Stimulated activated naive B cell treated with anti-CD40 and anti-IgM and Interleukin-4, amounts not matched to agents 10 μg/mL and 1 μg/mL and 100 μg/mL, for 72 hours (primary cell): Measurements from ENCODE around the gene LDLRAD4.

Experiments used
- ATAC-seq, 2 donors: fragments of 150-1000 bp; cut with Tn5 transposase; replicated peaks; 2 replicates each; pipeline ENCODE4 v1.10.0; 2021; ENCODE audit warnings: moderate library complexity in 1 of 2
- DNase-seq: peaks from one replicate; pipeline ENCODE4 v3.0.0; 2021
- H3K27ac Mint-ChIP-seq: one replicate; pipeline ENCODE4 v1.8.0; 2022; ENCODE audit warnings: mild to moderate bottlenecking, mixed read lengths
- H3K27me3 Mint-ChIP-seq, 2 donors: one replicate each; pipeline ENCODE4 v1.8.0; 2022; ENCODE audit warnings: mixed read lengths in 2 of 2
- H3K36me3 Mint-ChIP-seq, 2 donors: one replicate each; pipeline ENCODE4 v1.8.0; 2022; ENCODE audit warnings: mixed read lengths in 2 of 2, mild to moderate bottlenecking in 1 of 2
- H3K4me1 Mint-ChIP-seq, 2 donors: one replicate each; pipeline ENCODE4 v1.8.0; 2022; ENCODE audit warnings: mixed read lengths in 2 of 2, mild to moderate bottlenecking in 1 of 2
- H3K4me3 Mint-ChIP-seq, 2 donors: one replicate each; pipeline ENCODE4 v1.8.0; 2022; ENCODE audit warnings: mild to moderate bottlenecking in 2 of 2, mixed read lengths in 2 of 2, moderate library complexity in 1 of 2
- H3K9me3 Mint-ChIP-seq, 2 donors: one replicate each; pipeline ENCODE4 v1.8.0; 2022; ENCODE audit warnings: mixed read lengths in 2 of 2, mild to moderate bottlenecking in 1 of 2

LDLRAD4 gene

DNA sequence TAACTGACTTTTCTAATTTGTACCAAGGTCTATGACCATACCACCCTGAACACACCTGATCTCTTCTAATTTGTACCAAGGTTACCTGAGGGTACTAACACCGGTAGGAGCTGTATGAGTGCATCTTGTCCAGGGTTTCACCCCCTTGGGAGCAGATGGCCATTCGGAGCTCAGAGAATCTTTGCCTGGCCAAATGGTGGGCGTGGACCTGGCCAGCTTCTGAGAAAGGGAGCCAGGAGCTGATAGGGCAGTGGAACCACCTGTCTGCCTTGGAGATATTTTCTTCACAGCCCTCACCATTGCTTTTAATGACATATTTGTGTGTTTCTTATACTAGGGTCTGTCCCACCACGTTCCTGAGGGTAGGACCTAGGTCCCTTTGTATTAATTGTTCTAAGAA lies 188.9 kb downstream of the LDLRAD4 start:
- H3K4me1 Mint-ChIP-seq: no peaks in the 10 kb centered on the region
- H3K27me3 Mint-ChIP-seq: no peaks in the 10 kb centered on the region
- peaks cover 2 to 5% of the 10 kb centered on the region in 2 donors for H3K9me3 Mint-ChIP-seq
- no peak overlapping the region for H3K27ac Mint-ChIP-seq
- DNase-seq (no peak), ATAC-seq (no peak)
- H3K36me3 Mint-ChIP-seq: peaks cover 0 to 2% of the 10 kb centered on the region in 2 donors
- H3K4me3 Mint-ChIP-seq: no peak overlapping the region

- Mint-ChIP-seq H3K27me3 (no peaks in the 10 kb centered on the region), H3K4me3 (no peak overlapping the region), H3K36me3 (peaks cover 0 to 2% of the 10 kb centered on the region in 2 donors), H3K9me3 (peaks cover 2 to 5% of the 10 kb centered on the region in 2 donors), H3K27ac (no peak overlapping the region), H3K4me1 (no peaks in the 10 kb centered on the region)
- DNase-seq: no peak
- ATAC-seq: no peak
Measured at GRCh38 chr18:13409026-13409425, 190.5 kb downstream of the LDLRAD4 start.

DNA sequence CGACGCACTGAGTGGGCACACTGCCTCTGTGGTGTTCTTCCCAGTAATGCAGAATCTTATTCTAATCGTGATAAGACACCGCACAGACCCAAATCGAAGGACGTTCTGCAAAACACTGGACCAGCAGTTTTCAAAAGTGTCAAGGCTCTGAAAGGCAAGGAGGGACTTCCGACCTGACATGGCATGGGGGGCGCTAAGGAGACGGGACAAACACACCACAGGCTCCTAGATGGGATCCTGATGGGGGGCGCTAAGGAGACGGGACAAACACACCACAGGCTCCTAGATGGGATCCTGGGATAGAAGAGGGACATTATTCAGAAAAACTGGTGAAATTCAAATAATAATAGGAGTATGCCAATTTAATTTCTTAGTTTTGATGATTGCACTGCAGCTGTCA lies 191.4 kb downstream of the LDLRAD4 start:
- H3K36me3 Mint-ChIP-seq: peaks cover 0 to 2% of the 10 kb centered on the region in 2 donors
- H3K4me3 Mint-ChIP-seq: no peak overlapping the region
- H3K27ac Mint-ChIP-seq: no peak overlapping the region
- H3K9me3 Mint-ChIP-seq: peaks cover 2 to 5% of the 10 kb centered on the region in 2 donors
- no peaks in the 10 kb centered on the region for H3K27me3 Mint-ChIP-seq
- DNase-seq (no peak), ATAC-seq (no peak)
- H3K4me1 Mint-ChIP-seq: no peaks in the 10 kb centered on the region

DNA sequence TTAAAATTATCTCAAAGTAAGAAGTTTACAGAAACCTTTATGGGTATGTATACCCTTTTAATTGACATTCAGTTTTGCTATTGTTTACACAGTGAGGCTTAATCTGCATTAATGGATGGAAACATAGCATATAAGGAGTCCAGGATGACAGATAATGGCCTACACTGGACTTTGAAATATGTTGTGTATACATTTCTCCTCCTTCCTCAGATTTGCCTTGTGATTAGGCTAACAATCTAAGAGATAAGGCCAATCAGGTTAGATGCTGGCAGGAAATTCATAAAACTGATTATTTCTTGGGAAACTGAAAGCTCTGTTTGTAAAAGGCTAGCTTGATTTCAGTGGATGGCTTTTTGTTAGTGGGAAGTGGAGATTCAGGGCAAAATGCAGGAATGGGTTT lies 191.9 kb downstream of the LDLRAD4 start:
- Mint-ChIP-seq H3K4me3 (no peak overlapping the region), H3K4me1 (no peaks in the 10 kb centered on the region), H3K27me3 (no peaks in the 10 kb centered on the region), H3K36me3 (peaks cover 0 to 2% of the 10 kb centered on the region in 2 donors), H3K27ac (no peak overlapping the region), H3K9me3 (peaks cover 2 to 5% of the 10 kb centered on the region in 2 donors)
- ATAC-seq: no peak
- no peak for DNase-seq

GRCh38 chr18:13412017-13412416 lies 193.5 kb downstream of the LDLRAD4 start:
- ATAC-seq: no peak
- Mint-ChIP-seq H3K4me1 (peaks cover 4 to 7% of the 10 kb centered on the region in 2 donors), H3K4me3 (no peak overlapping the region), H3K9me3 (peaks cover 2 to 5% of the 10 kb centered on the region in 2 donors), H3K27ac (no peak overlapping the region), H3K27me3 (no peaks in the 10 kb centered on the region), H3K36me3 (peaks cover 0 to 2% of the 10 kb centered on the region in 2 donors)
- DNase-seq: no peak

- H3K4me1 Mint-ChIP-seq: peaks cover 4 to 7% of the 10 kb centered on the region in 2 donors
- no peak overlapping the region for H3K27ac Mint-ChIP-seq
- no peak overlapping the region for H3K4me3 Mint-ChIP-seq
- ATAC-seq (no peak), DNase-seq (no peak)
- peaks cover 2 to 5% of the 10 kb centered on the region in 2 donors for H3K9me3 Mint-ChIP-seq
- peaks cover 0 to 2% of the 10 kb centered on the region in 2 donors for H3K36me3 Mint-ChIP-seq
- H3K27me3 Mint-ChIP-seq: no peaks in the 10 kb centered on the region
Measured at GRCh38 chr18:13412901-13413300, 194.3 kb downstream of the LDLRAD4 start.

- DNase-seq: no peak
- Mint-ChIP-seq H3K4me3 (no peak overlapping the region), H3K27me3 (no peaks in the 10 kb centered on the region), H3K27ac (no peak overlapping the region), H3K4me1 (peaks cover 4 to 7% of the 10 kb centered on the region in 2 donors), H3K9me3 (peaks cover 2 to 5% of the 10 kb centered on the region in 2 donors), H3K36me3 (peaks cover 0 to 2% of the 10 kb centered on the region in 2 donors)
- ATAC-seq: no peak
Measured at GRCh38 chr18:13414102-13414501, 195.5 kb downstream of the LDLRAD4 start.

DNA sequence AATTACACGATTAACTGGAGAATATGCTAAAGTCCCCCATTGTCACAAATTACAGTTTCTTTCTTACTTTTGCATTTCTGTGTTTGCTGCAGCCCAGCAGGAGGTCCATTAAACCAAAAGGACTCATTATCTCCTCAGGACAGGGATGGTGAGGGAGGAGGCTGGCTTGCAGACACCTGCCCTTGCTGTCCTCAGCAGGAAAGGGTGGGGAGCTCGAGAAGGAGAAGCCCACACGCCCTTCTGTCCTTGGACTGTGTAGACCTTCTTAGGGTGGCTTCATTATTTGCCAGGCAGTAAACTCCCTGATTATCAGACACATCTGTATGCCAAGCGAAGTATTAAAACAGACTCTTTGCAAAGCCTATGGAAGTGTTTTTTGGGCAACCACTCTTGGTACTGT lies 196.0 kb downstream of the LDLRAD4 start:
- Mint-ChIP-seq H3K4me1 (peaks cover 4 to 7% of the 10 kb centered on the region in 2 donors), H3K9me3 (peaks cover 2 to 5% of the 10 kb centered on the region in 2 donors), H3K27me3 (no peaks in the 10 kb centered on the region), H3K36me3 (peaks cover 0 to 2% of the 10 kb centered on the region in 2 donors), H3K27ac (no peak overlapping the region), H3K4me3 (no peak overlapping the region)
- DNase-seq: no peak
- ATAC-seq: no peak

DNA sequence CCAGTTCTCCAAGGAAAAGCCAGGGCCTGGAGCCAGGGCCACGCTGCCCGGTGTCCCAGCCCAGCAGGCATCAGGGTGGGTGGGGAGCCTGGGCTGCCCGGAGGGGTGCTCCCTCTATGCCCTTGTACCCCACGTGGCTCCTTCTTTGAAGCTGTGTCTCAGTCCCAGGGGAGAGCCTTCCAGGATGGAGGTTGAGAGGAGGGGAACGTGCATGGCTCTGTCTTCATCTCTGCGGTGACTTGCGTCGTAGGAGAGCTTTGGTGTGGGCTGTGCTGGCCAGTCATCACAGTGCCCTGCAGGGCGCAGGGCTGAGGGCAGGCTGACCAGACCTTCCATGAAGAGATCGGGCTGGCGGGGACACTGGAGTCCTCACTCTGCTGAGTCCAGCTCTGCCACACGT lies 197.2 kb downstream of the LDLRAD4 start:
- H3K4me3 Mint-ChIP-seq: no peak overlapping the region
- H3K27ac Mint-ChIP-seq: no peak overlapping the region
- H3K27me3 Mint-ChIP-seq: no peaks in the 10 kb centered on the region
- peaks cover 4 to 7% of the 10 kb centered on the region in 2 donors for H3K4me1 Mint-ChIP-seq
- peaks cover 0 to 2% of the 10 kb centered on the region in 2 donors for H3K36me3 Mint-ChIP-seq
- ATAC-seq (no peak), DNase-seq (no peak)
- peaks cover 2 to 5% of the 10 kb centered on the region in 2 donors for H3K9me3 Mint-ChIP-seq

DNA sequence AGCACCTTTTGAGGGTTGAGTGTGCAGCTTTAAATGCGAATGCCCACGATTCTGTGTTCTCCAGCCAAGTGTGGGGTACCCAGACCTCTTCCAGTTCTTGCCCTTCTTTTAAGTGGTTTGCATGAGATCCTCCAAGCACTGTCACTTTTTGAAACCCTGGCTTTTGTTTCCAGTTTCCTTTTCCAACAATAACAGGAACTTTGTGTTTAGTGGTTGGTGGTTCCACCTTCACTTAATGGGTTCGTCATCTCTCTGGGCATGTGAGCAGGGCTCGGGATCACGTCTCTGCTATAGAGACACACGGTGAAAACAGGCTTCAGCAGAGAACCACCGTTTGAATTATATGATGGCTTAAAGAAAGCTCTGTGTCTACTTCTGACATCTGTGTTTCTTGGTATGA lies 197.6 kb downstream of the LDLRAD4 start:
- Mint-ChIP-seq H3K4me3 (no peak overlapping the region), H3K9me3 (peaks cover 2 to 5% of the 10 kb centered on the region in 2 donors), H3K4me1 (peaks cover 7 to 10% of the 10 kb centered on the region in 2 donors), H3K27me3 (no peaks in the 10 kb centered on the region), H3K36me3 (peaks cover 0 to 2% of the 10 kb centered on the region in 2 donors), H3K27ac (no peak overlapping the region)
- DNase-seq (no peak), ATAC-seq (no peak)

DNA sequence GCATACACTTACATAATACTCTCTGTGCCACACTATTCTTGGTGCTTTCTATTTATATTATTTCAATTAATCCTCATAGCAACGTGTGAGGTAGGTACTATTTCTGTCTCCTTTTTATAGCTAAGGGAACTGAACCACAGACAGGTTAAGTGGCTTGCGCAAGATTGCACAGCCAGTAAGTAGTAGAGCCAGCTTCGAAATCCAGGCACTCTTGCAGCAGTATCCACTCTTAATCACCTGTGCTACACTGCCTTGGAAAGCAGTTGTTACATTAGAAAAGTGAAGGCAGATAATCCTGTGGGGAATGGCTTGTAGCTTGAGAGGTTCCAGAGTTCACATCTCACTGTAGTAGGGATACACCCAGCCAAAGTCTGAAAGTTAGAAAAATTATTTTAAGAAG lies 198.3 kb downstream of the LDLRAD4 start:
- Mint-ChIP-seq H3K27ac (no peak overlapping the region), H3K4me3 (no peak overlapping the region), H3K36me3 (peaks cover 0 to 2% of the 10 kb centered on the region in 2 donors), H3K9me3 (peaks cover 2 to 5% of the 10 kb centered on the region in 2 donors), H3K4me1 (peaks cover 9 to 13% of the 10 kb centered on the region in 2 donors), H3K27me3 (no peaks in the 10 kb centered on the region)
- ATAC-seq (no peak), DNase-seq (no peak)

GRCh38 chr18:13418013-13418710 lies 199.6 kb downstream of the LDLRAD4 start:
- Mint-ChIP-seq H3K9me3 (no peaks in the 10 kb centered on the region), H3K4me3 (no peak overlapping the region), H3K4me1 (peaks cover 9 to 13% of the 10 kb centered on the region in 2 donors), H3K27ac (no peak overlapping the region), H3K27me3 (no peaks in the 10 kb centered on the region), H3K36me3 (no peaks in the 10 kb centered on the region)
- ATAC-seq: no peak
- DNase-seq: no peak

GRCh38 chr18:13420969-13421686 lies 202.6 kb downstream of the LDLRAD4 start:
- Mint-ChIP-seq H3K27me3 (no peaks in the 10 kb centered on the region), H3K9me3 (no peaks in the 10 kb centered on the region), H3K4me1 (peaks cover 7 to 11% of the 10 kb centered on the region in 2 donors), H3K4me3 (no peak overlapping the region), H3K36me3 (no peaks in the 10 kb centered on the region), H3K27ac (no peak overlapping the region)
- ATAC-seq (peak in 1 of 2 donors; percentile 41), DNase-seq (no peak)

DNA sequence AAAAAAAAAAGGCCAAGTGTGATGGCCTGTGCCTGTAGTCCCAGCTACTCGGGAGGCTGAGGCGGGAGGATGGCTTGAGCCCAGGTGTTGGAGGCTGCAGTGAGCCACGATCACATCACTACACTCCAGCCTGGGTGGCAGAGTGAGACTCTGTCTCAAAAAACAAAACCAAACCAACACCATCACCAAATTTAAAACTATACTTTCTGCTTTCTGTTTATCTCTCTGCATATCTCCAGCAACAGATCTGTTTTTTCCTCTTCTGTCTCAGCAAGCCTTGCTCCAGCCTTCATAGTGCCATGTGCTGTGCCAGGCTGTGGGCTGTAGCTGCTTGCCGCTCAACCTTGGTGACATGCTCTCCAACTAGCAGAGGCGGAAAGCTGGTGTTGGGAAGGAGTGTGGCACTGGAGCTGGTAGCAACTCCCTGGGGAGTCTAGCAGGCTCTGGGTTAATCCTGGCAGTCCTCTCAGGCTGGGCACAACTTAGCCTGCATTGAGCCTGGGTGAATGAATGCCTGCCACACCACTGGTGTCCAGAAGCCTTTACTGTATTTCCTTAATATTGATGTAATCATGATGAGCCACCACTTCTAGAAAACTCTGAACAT lies 204.1 kb downstream of the LDLRAD4 start:
- Mint-ChIP-seq H3K36me3 (no peaks in the 10 kb centered on the region), H3K4me1 (peaks cover 5 to 6% of the 10 kb centered on the region in 2 donors), H3K27me3 (no peaks in the 10 kb centered on the region), H3K27ac (no peak overlapping the region), H3K4me3 (no peak overlapping the region), H3K9me3 (no peaks in the 10 kb centered on the region)
- DNase-seq (no peak), ATAC-seq (no peak)
